ENCODE results near the gene BBX. TPM values are rescaled to one million over a fixed set of nuclear protein-coding genes. Genes with fewer than 3 reads are reported as not detected.

BBX gene
- 10 to 100 TPM; 68.4 to 73.7 (median 70.9) TPM for polyA plus RNA-seq (ENCODE audit: insufficient read length in 4 of 4)

DNA sequence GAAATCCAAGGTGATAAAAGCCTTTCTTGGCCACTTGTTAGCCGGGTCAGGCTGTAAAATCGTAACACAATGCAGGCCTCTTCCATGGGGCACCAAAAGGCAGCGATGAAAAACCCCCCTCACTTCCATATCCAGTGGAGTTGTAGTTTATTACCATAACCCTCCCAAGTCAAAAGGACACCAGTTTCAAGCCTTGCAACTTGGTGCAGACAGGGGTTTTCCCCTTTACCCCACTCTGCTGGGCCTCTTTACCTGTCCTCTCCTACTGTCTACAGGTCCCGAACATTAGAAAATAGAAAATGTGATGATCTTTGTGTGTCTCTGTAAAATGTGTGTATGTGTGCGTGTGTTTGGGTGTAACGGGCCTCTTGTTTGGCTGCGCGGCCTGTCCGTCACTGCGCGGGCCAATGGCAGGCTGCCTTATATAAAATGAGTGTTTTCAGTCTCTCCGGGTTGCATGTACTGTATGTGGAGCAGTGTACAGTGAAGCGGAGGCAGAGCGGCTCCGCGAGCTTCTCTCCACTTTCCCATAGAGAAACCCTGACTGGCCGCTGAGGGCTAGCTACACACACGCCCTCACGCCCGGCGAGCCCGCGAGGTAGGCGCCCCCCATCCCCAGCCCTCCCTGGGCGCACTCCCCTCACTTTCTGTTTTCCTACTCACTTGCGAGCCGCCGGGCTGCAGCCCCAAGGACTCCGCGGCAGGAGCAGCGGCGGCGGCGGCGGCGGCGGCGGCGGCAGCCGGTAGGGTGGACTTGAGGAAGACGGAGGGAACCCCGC is at the start of gene BBX:
BBX (plus strand) TSS at position 453 of the 779 bp plus-strand sequence. CDS start 187,499 bp downstream, outside the sequence.
- peak; percentile 93 to 95 (median 94) for DNase-seq (ENCODE audit: low read depth in 4 of 4, low spot score in 3 of 4)

DNA sequence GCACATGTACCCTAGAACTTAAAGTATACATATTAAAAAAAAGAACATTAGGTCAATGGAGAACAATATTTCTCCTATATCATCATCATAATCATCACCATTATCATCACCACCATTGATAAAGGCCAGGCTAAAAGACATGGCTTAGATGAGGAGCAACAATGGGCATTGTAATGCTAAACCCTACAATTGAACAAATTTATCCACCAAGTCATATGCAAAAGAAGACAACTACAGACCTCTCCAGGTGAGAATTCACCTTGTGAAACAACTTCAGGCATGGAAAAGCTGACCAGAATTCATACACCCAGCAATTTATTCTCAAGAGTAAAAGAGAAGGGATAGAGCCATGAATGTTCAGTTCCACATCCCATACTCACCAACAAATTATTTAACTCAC is 46.3 kb upstream of the BBX start:
- no peak for DNase-seq (ENCODE audit: low read depth in 4 of 4, low spot score in 3 of 4)

DNA sequence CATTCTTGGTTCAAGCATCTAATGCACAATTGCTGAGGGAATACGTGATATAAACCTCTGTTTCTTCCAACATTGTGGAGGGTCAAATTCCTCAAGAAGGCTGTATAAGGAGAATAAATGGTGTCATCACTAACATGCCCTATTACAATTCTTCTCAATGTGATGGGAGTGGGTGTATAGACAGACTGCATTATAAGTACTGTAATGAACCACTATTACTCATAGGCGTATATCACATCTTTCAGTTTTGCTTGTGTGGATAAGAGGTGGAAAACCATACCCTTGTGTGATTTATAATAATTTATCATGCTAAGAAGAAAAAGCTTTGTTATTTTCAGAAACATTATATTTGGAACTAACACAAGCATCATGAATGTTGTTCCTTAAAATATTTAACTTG is 35.3 kb upstream of the BBX start:
- no peak for DNase-seq (ENCODE audit: low read depth in 4 of 4, low spot score in 3 of 4)

DNA sequence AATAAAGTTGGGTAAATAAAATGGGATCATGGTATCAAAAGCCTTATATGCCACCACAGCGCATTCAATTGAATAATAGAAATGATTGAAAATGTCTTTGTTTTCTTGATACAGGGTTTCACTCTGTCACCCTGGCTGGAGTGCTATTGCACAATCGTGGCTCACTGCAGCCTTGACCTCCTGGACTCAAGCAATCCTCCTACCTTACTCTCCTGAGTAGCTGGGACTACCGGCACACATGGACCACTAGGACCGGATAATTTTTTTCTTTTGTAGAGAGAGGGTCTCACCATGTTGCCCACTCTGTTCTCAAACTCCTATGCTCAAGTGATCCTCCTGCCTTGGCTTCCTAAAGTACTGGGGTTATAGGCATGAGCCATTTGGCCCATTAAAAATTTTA is 33.8 kb upstream of the BBX start:
- DNase-seq (ENCODE audit: low read depth in 4 of 4, low spot score in 3 of 4), result no peak

DNA sequence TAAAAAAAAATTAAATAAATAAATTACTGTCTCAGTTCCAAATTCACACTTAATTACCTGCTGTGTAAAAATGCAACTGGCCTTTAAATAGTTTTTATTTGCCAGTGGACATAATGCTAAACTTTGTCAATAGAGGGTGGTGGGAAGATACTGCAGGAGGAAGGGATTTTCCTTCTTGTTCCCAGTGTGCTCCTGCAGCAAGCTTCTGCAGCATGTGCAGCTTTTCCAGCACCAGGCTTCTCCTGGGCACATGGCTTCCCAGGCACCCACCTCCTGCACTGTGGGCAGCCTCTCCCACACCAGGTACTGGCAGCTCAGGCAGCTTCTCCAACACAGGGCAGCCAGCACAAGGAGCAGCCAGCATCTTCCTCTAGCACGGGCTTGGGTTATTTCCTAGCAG is 29.6 kb upstream of the BBX start:
- no peak for DNase-seq (ENCODE audit: low read depth in 4 of 4, low spot score in 3 of 4)

DNA sequence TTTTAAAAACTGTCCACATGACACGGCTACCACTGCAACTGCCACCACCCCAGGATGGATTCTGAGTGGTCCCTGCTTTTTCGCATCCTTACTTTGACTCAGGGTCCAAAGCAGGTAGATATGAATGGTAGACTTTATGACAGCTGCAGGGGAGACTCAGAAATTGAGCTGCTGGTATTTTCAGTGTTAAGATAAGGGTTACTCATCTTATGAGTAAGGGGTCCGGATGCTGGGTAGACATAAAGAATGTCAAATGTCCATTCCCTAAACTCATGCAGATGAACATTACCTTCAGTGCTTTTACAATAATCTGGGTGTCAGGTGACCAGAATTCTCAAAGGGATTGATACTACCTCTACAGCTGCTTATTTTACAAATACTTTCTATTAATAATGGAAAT is 25.9 kb upstream of the BBX start:
- no peak for DNase-seq (ENCODE audit: low read depth in 4 of 4, low spot score in 3 of 4)

DNA sequence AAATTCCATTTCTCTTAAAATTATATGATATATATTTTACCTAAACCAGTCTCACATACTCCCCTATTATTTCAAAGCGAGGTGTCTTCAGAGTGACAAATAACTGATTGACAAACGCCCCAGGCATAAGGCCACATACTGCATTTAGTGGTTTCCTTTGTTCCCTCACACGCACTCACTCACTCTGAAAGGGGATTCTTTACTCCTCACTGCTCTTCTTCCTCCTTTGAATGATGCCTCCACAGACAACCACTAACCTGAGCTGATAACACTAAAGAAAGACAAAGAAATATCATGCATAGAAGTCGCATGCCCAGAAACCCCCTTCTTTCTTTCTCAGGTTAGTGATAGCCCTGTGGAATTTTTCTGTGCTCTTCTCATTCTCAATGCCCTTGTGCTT is 24.1 kb upstream of the BBX start:
- no peak for DNase-seq (ENCODE audit: low read depth in 4 of 4, low spot score in 3 of 4)

DNA sequence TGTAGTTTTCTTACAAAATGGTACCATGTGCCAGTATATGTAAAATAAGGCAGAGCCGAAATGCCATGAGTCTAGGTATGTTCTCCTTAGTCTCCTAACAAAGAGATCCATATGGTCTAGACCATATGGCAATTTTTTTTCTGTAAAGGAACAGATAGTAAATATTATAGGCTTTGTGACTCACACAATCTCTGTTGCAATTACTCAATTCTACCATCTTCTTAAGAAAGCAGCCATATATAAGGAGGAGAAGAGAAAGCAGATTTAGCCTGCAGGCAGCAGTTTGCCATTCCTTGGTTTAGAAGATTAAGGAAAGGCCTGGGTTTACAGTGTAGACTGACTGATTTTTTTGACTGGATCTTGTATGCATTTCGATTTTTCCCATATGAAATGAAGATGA is 16.3 kb upstream of the BBX start:
- no peak for DNase-seq (ENCODE audit: low read depth in 4 of 4, low spot score in 3 of 4)

DNA sequence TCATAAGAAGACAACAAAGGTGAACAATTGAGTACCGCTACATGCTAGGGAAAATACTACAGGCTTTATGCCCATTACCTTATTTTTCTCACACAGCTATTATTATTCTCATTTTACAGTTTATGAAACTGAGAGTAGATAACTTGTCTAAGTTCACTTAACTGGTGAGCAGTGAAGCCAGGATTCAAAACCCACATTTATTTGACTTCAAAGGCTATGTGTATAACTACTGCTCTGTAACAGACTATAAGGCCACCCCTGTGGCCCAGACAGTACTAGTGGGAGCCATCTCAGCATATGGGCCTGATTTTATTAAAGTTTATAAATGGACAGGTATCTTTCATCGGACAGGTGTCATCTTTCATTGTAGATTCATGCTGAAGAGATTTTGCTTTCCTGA is 14.4 kb upstream of the BBX start:
- no peak for DNase-seq (ENCODE audit: low read depth in 4 of 4, low spot score in 3 of 4)

DNA sequence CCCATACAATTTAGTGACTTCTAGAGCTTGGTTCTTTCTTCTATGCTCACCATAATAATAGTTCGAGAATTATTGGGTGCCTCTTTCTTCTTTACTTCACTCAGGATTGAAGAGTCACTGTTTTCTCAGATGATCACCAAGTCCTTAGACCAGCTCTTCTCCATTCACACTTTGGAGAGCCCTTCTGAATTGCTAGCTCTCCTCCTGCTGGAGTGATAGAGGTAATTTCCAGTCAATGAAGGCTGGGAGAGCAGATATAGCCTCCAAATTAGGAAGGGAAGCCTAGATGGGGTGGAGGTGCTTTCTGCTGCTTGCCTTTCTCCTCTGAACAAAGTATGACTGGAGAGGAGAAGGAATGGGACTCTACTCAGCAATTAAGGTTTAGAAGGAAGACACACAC is 10.7 kb upstream of the BBX start:
- DNase-seq (ENCODE audit: low read depth in 4 of 4, low spot score in 3 of 4), result no peak

DNA sequence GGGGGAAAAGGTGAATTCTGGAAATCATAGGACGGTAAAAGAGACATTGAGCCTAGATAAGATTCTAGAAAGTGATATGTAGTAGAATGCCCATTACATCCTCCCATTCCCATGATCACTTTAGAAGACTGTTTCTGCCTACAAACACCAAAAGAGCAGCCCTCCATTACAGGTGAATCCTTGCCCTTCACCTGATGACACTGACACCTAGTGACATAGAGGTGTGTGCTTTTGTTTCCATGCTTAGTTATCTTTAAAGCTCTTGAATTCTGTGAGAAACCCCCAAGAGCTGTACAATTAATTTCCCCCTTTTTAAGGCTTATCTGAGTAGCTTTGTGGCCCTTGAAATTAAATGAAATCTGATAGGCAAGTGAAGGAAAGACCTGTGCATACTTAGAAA is 8.3 kb upstream of the BBX start:
- no peak for DNase-seq (ENCODE audit: low read depth in 4 of 4, low spot score in 3 of 4)

DNA sequence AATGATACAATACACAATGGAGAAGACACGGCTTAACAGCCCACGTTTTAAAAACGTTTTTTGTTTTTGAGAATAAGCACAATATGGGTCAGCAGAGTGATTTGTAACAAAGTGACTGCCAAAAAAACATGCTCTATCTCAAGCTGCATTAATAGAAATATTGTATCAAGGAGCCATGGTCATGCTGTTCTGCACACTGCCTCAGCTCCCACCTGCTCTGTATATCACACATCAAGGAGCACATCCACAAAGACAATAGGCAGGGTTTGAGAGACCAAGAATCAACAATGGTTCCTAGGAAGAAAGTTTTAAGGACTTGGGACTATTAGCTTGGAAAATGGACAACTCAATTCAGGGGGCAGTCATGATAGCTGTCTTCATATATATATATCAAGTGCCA is 6.3 kb upstream of the BBX start:
- DNase-seq (ENCODE audit: low read depth in 4 of 4, low spot score in 3 of 4), result no peak

DNA sequence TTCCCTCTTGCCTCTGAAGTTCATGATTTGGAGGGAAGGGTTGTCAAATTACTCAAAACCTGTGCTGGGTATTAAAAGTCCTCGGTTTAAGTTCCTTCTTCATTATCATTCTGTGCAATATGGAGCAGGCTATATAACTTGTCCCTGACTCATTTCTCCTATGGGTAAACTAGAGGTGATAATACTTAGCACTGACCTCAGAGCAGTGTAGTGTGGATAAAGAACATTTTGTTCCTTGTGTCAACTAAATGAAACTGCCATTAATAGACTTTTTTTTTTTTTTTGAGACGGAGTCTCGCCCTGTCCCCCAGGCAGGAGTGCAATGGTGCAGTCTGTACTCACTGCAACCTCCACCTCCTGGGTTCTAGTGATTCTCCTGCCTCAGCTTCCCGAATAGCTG is 2.2 kb upstream of the BBX start:
- no peak for DNase-seq (ENCODE audit: low read depth in 4 of 4, low spot score in 3 of 4)

DNA sequence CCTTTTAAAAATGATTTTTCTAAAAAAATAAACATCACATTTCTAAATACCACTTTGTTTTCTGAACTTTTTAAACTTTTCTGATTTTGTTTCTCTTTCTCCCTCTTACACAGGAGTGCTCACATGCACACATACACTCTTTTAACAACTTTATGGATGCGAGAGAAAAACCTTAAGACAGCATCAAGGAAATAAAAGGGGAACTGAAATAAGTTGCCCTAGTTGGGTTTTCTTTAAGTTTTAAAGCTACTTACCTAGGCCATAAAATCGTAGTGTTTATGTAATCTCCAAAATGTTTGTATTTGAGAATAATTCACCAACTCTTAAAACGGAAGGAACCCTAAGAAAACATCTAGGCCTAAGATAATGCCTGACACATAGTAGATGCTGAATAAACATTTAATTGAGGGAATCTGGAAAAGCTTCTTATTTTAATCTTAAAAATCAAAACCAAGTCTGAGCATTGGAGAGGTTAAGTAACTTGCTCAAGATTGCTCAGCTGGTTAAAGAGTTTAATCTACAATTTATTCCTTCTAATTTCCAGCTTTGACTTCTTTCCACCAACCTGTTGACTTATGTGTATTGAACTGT is 1.2 kb upstream of the BBX start:
- no peak for DNase-seq (ENCODE audit: low read depth in 4 of 4, low spot score in 3 of 4)

DNA sequence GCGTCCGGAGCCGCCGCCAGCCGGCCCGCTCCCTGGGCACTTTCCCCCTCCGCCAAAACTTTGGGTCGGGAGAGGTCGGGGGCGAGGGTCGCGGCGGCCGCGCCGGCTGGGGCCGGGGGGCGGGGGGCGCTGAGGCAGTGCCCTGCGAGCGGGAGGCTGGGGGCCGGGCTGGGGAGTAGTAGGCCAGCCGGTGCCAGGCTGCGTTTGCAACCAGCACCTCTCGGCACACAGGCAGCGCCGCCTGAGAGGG is 452 bp downstream of the BBX start:
- peak in 1 of 4 donors; percentile 38 for DNase-seq (ENCODE audit: low read depth in 4 of 4, low spot score in 3 of 4)

DNA sequence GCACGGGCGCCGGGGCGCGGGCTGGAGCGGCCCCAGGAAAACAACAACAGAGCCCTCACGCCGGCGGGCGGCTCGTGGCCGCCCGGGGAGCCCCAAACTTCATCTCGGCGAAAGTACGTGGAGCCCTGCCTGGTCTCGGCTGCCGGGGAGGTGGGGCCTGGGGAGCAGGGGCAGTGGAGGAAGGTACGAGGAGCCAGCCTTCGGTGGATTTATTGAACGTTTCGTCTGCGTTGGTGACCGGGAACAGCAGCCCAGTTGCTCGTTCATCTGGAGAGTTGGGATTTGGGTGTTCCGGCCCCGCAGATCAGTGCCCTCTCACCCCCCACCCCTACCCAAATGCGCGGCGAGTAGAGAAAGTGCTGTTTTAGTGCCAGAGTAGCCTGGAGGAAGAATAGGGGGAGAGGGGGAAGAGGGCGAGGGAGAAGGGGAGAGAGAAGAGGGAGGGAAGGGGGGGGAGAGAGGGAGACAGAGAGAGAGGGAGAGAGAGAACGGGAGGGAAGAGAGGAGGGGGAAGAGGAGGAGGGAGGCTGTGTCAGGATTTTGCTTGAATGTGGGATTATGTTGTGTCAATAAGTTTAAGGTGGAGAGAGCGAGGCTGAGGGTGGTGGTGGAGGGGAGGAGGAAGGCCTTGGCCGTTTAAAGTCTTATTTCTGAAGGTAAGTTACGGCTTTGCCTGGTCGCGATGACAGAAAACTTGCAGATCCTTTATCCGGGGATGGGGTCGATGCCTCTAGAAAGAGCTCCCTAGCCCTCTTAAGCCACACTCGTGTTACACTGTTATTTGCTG is 970 bp downstream of the BBX start:
- DNase-seq (ENCODE audit: low read depth in 4 of 4, low spot score in 3 of 4), result peak; percentile 39 to 71 (median 51)

DNA sequence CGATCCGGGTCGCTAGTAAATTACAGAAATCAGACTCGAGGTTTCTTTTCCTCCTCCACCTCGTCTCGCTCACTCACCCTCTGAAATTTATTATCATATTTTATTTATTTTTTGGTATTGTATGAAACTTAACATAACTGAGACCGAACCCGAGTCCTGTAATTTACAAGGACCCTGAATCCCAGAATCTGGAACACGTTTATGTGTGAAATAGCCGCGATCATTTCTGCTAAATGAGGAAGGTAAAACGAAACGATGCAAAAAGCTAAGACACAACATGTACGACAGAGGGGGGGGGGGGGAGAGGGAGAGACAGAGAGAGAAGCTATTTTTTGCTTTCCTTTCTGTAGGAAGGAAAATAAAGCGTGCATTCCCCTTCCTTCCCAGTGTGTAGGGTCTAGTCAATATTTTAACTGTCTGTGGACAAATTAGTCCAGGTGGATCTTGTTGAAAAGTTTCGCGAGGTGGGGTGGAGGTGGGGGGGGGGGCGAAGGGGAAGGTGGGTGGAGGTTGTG is 1.6 kb downstream of the BBX start:
- DNase-seq (ENCODE audit: low read depth in 4 of 4, low spot score in 3 of 4), result peak in 2 of 4 donors; percentile 33 to 43

DNA sequence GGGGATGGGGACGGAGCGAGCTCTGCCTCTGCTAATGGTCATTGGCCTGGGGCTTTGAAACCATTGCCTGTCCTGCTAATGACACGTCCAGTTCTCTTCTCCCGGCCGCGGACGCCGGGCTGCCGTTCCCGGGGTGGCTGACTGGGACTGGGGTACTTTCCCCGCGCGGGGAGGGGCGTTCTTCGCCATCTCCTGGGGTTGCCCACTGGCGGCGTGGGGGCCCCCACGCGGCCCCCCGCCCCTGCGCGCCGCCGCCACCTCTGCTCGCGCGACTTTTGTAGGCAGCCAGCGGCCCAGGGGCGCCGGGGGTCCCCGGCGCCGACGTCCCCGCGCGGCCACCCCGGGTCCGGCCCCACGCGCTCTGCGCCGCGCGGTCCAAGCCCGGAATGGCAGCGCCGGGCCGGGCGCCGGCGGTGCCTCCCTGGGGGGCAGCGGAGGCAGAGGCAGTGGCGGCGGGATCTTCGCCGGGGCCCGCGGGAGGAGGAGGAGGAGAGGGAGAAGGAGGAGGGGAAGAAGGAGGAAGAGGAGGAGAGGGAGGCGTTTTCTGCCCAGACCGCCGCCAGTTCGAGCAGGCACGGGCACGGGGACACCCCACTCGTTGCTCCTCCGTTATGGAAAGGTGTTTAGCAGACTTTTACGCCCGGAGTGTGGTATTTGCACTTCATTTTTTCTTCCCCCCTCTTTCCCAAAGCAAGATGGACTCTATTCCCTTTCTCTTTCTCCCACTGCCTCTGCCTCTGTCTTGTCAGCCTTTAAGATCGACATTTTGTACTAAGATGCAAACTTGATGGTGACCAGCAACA is 2.3 kb downstream of the BBX start:
- DNase-seq (ENCODE audit: low read depth in 4 of 4, low spot score in 3 of 4), result peak; percentile 2 to 60 (median 44)

DNA sequence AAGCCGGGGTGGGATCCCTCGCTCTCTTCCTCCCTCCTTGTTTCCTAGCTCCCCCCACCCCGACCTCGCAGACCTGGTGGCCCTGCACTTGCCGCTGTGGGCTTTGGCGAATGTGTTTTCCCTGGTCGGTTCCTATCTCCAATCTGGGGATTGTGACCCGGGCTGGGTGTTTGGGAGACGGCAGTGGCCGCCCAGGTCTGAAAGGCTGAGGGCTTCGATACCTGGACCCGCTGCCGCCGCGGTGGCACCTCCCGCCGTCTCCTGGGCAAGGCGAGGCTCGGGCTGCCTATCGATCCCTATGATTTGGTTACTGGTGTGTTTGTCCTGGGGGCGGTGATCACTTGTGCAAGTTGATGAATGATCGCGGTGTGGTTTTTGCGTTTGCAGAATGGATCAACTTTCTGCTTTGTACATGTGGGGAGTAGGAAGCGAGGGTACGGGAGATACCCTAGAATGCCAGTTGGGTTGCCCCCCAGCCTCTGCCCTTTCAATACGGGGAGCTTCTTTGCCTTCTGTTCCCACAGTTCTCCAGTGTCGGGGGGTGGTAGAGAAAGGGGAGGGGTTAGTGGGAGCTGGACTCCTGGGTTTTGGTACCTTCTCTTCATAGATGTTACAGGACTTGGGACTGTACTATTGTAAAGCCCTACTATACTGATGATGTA is 3.0 kb downstream of the BBX start:
- peak in 2 of 4 donors; percentile 6 to 39 for DNase-seq (ENCODE audit: low read depth in 4 of 4, low spot score in 3 of 4)

DNA sequence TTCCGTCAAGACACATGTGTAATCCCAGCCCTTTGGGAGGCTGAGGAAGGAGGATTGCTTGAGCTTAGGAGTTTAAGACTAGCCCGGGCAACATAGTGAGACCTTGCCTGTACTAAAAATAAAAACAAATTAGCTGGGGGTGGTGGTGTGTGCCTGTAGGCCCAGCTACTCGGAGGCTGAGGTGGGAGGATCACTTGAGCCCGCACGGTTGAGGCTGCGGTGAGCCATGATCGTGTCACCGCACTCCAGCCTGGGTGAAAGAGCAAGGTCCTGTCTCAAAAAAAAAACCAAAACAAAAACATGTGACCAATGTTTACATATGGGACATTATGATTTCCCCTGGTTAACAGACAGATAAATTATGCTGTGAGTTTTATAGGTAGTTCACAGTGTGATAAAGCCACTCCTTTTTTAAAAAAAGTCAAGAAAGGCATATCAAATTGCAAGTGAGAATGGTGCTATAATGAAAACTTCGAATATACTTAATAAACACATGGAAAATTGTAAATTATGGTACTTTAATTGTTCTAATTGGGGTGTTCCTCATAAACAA is 9.2 kb downstream of the BBX start:
- DNase-seq (ENCODE audit: low read depth in 4 of 4, low spot score in 3 of 4), result no peak
